ENCODE data around the gene KHDRBS2. TPM values are rescaled to one million over a fixed set of nuclear protein-coding genes. Genes with fewer than 3 reads are reported as not detected.

Gene KHDRBS2
- total and polyA plus RNA-seq, 2 of the 13 experiments (the other 11 are each of a cell fraction or from before 2014, with no cell fraction given): not detected

GRCh38 chr6:61867635-61868034, 418.4 kb downstream of the KHDRBS2 start:
- no peak overlapping the region for H3K27ac ChIP-seq (ENCODE audit: extremely low read length, insufficient read depth, low read length)
- in situ Hi-C loops (cut with HindIII; ENCODE audit: extremely low pct_ligation_motif_present, low pct_unique_long_range_greater_than_20kb): no loop called here
- H3K9ac ChIP-seq (ENCODE audit: insufficient read depth, low read depth, low read length): no peak overlapping the region
- DNase-seq (ENCODE audit: low spot score): no peak
- intact Hi-C loops (cut with micrococcal nuclease; ENCODE audit: unreplicated experiment): no loop called here
- peaks cover 53% of the 10 kb centered on the region for H3K9me3 ChIP-seq (ENCODE audit: low read length)
- no peak overlapping the region for H3K4me2 ChIP-seq (ENCODE audit: low read depth, low read length)
- H3K36me3 ChIP-seq (replicated peaks in 1 of 2; ENCODE audit: control insufficient read depth in 1 of 2, insufficient read depth in 2 of 2, low read length in 2 of 2): no peaks in the 10 kb centered on the region
- no peak overlapping the region for H2AFZ ChIP-seq (ENCODE audit: low read length)
- BruUV-seq (replicated peaks): no TSS peak
- no peaks in the 10 kb centered on the region for H3K27me3 ChIP-seq (ENCODE audit: control insufficient read depth in 1 of 2, insufficient read depth in 2 of 2, low read length in 2 of 2)
- H3K79me2 ChIP-seq (ENCODE audit: insufficient read depth, low read length): no peaks in the 10 kb centered on the region
- no peak for FAIRE-seq
- CTCF ChIA-PET (ENCODE audit: low intra/inter-chr PET ratio, low total read pairs): no interaction called here
- POLR2A ChIA-PET: no interaction called here
- WGBS (ENCODE audit: low lambda C conversion rate): 0% methylated on average over 3 of the region's 4 CpGs
- H3K4me3 ChIP-seq (replicated peaks in 1 of 3; ENCODE audit: insufficient read depth in 1 of 3, low read depth in 2 of 3, low read length in 3 of 3): no peak overlapping the region
- ATAC-seq: no peak
- TF ChIP-seq PHF21A (CRISPR knock-in tag; IDR thresholded peaks at IDR 0.05): no peak
- no peak for TF ChIP-seq ZNF672 (CRISPR knock-in tag; IDR thresholded peaks at IDR 0.05)
- TF ChIP-seq JUND (CRISPR knock-in tag; IDR thresholded peaks at IDR 0.05): no peak
- no peak for TF ChIP-seq ZMYM3 (CRISPR knock-in tag; IDR thresholded peaks at IDR 0.05)
- TF ChIP-seq ZFP1 (CRISPR knock-in tag; IDR thresholded peaks at IDR 0.05): no peak
- no peak for TF ChIP-seq LCORL (IDR thresholded peaks at IDR 0.05)
- no peak for TF ChIP-seq LCORL (CRISPR knock-in tag; IDR thresholded peaks at IDR 0.05)
- no peak for TF ChIP-seq KLF15 (CRISPR knock-in tag; IDR thresholded peaks at IDR 0.05; ENCODE audit: borderline replicate concordance)
- no peak for TF ChIP-seq POLR2AphosphoS2 (IDR thresholded peaks at IDR 0.05; ENCODE audit: low read depth, low read length)
- no peak for TF ChIP-seq ZSCAN9 (CRISPR knock-in tag; IDR thresholded peaks at IDR 0.05; ENCODE audit: borderline replicate concordance)
- no peak for TF ChIP-seq NFYC (CRISPR knock-in tag; IDR thresholded peaks at IDR 0.05)
- no peak for TF ChIP-seq SMYD3 (CRISPR knock-in tag; IDR thresholded peaks at IDR 0.05)
- TF ChIP-seq RFX5 (IDR thresholded peaks at IDR 0.05; ENCODE audit: low read depth, low read length): no peak
- TF ChIP-seq ZNF275 (CRISPR knock-in tag; IDR thresholded peaks at IDR 0.05; ENCODE audit: borderline replicate concordance): no peak
- no peak for TF ChIP-seq ZNF703 (CRISPR knock-in tag; IDR thresholded peaks at IDR 0.05; ENCODE audit: borderline replicate concordance)
- no peak for TF ChIP-seq PAF1 (CRISPR knock-in tag; IDR thresholded peaks at IDR 0.05)
- no peak for TF ChIP-seq SYNCRIP (IDR thresholded peaks at IDR 0.05; ENCODE audit: insufficient read depth, low read depth, low read length)
- TF ChIP-seq HCFC1 (IDR thresholded peaks at IDR 0.05; ENCODE audit: low read depth, low read length): no peak
- no peak for TF ChIP-seq ZNF317 (CRISPR knock-in tag; IDR thresholded peaks at IDR 0.05)
- H3K4me1 ChIP-seq (ENCODE audit: insufficient read depth, low read length): no peaks in the 10 kb centered on the region
- no peaks in the 10 kb centered on the region for H4K20me1 ChIP-seq (ENCODE audit: insufficient read depth, low read length)

All from HepG2 (cell line).